ENCODE results near the gene MRPS18B. TPM values are rescaled to one million over a fixed set of nuclear protein-coding genes. Genes with fewer than 3 reads are reported as not detected.
"Not testable (repeated sequence)": the region's sequence is repeated elsewhere in the genome, so short reads cannot be mapped to it uniquely, and the experiment has no call there.

Gene MRPS18B
- 126 and 141 TPM in 2 replicates for total RNA-seq (2014; rRNA removed; shearing (Covaris generic))
- 127 and 133 TPM in 2 replicates for polyA plus RNA-seq (2015; cell fraction: cytosol; rRNA removed)
- polyA plus RNA-seq (2015; cell fraction: nucleus; rRNA removed), result 22.5 and 25.7 TPM in 2 replicates

GRCh38 chr6:30617565-30618269 lies at the start of gene MRPS18B:
MRPS18B (plus strand) TSS chr6:30617840; CDS start chr6:30617866, 26 bp downstream.
- peak; percentile 98 for DNase-seq (ENCODE audit: low read depth, low spot score)
- in situ Hi-C loops (cut with HindIII; ENCODE audit: low pct_unique_long_range_greater_than_20kb, low sequenced_read_pairs), result no loop called here

- DNase-seq (ENCODE audit: low read depth, low spot score), result no peak
- in situ Hi-C loops (cut with HindIII; ENCODE audit: low pct_unique_long_range_greater_than_20kb, low sequenced_read_pairs), result no loop called here
Observed at GRCh38 chr6:30568245-30568644, 49.4 kb upstream of the MRPS18B start.

- DNase-seq (ENCODE audit: low read depth, low spot score), result no peak
Observed at GRCh38 chr6:30570263-30570662, 47.4 kb upstream of the MRPS18B start.

GRCh38 chr6:30570740-30571074 lies 46.9 kb upstream of the MRPS18B start:
- DNase-seq (ENCODE audit: low read depth, low spot score), result no peak
- in situ Hi-C loops (cut with HindIII; ENCODE audit: low pct_unique_long_range_greater_than_20kb, low sequenced_read_pairs), result no loop called here

More at GRCh38 chr6:30570263-30570662, 47.4 kb upstream of the MRPS18B start:
- in situ Hi-C loops (cut with HindIII; ENCODE audit: low pct_unique_long_range_greater_than_20kb, low sequenced_read_pairs), result no loop called here

GRCh38 chr6:30571075-30571761 lies 46.4 kb upstream of the MRPS18B start, which contains the start of gene ABCF1:
ABCF1 (plus strand) TSS chr6:30571442; CDS start chr6:30571488, 46 bp downstream.
- in situ Hi-C loops (cut with HindIII; ENCODE audit: low pct_unique_long_range_greater_than_20kb, low sequenced_read_pairs), result no loop called here
- peak; percentile 94 for DNase-seq (ENCODE audit: low read depth, low spot score)

GRCh38 chr6:30571762-30572082 lies 45.9 kb upstream of the MRPS18B start:
- in situ Hi-C loops (cut with HindIII; ENCODE audit: low pct_unique_long_range_greater_than_20kb, low sequenced_read_pairs), result no loop called here
- DNase-seq (ENCODE audit: low read depth, low spot score), result no peak

- DNase-seq (ENCODE audit: low read depth, low spot score), result no peak
- in situ Hi-C loops (cut with HindIII; ENCODE audit: low pct_unique_long_range_greater_than_20kb, low sequenced_read_pairs), result no loop called here
Observed at GRCh38 chr6:30572148-30572547, 45.5 kb upstream of the MRPS18B start.

GRCh38 chr6:30573113-30573512 lies 44.5 kb upstream of the MRPS18B start:
- in situ Hi-C loops (cut with HindIII; ENCODE audit: low pct_unique_long_range_greater_than_20kb, low sequenced_read_pairs), result no loop called here
- DNase-seq (ENCODE audit: low read depth, low spot score), result no peak

- no peak for DNase-seq (ENCODE audit: low read depth, low spot score)
- in situ Hi-C loops (cut with HindIII; ENCODE audit: low pct_unique_long_range_greater_than_20kb, low sequenced_read_pairs), result no loop called here
Observed at GRCh38 chr6:30578051-30578450, 39.6 kb upstream of the MRPS18B start.

- in situ Hi-C loops (cut with HindIII; ENCODE audit: low pct_unique_long_range_greater_than_20kb, low sequenced_read_pairs), result no loop called here
- DNase-seq (ENCODE audit: low read depth, low spot score), result no peak
Observed at GRCh38 chr6:30583921-30584320, 33.7 kb upstream of the MRPS18B start.

GRCh38 chr6:30589754-30590358 lies 27.8 kb upstream of the MRPS18B start:
- no peak for DNase-seq (ENCODE audit: low read depth, low spot score)
- in situ Hi-C loops (cut with HindIII; ENCODE audit: low pct_unique_long_range_greater_than_20kb, low sequenced_read_pairs), result no loop called here

GRCh38 chr6:30590509-30590908 lies 27.1 kb upstream of the MRPS18B start:
- in situ Hi-C loops (cut with HindIII; ENCODE audit: low pct_unique_long_range_greater_than_20kb, low sequenced_read_pairs), result no loop called here
- DNase-seq (ENCODE audit: low read depth, low spot score), result no peak

GRCh38 chr6:30591008-30591407 lies 26.6 kb upstream of the MRPS18B start:
- no peak for DNase-seq (ENCODE audit: low read depth, low spot score)
- in situ Hi-C loops (cut with HindIII; ENCODE audit: low pct_unique_long_range_greater_than_20kb, low sequenced_read_pairs), result no loop called here

GRCh38 chr6:30592287-30592686 lies 25.4 kb upstream of the MRPS18B start:
- in situ Hi-C loops (cut with HindIII; ENCODE audit: low pct_unique_long_range_greater_than_20kb, low sequenced_read_pairs), result no loop called here
- DNase-seq (ENCODE audit: low read depth, low spot score), result no peak

GRCh38 chr6:30597315-30598144 lies 20.1 kb upstream of the MRPS18B start:
- in situ Hi-C loops (cut with HindIII; ENCODE audit: low pct_unique_long_range_greater_than_20kb, low sequenced_read_pairs), result not testable (repeated sequence)

GRCh38 chr6:30598912-30599624 lies 18.6 kb upstream of the MRPS18B start:
- in situ Hi-C loops (cut with HindIII; ENCODE audit: low pct_unique_long_range_greater_than_20kb, low sequenced_read_pairs), result no loop called here
- no peak for DNase-seq (ENCODE audit: low read depth, low spot score)

More at GRCh38 chr6:30597315-30598144, 20.1 kb upstream of the MRPS18B start:
- peak; percentile 89 for DNase-seq (ENCODE audit: low read depth, low spot score)

- in situ Hi-C loops (cut with HindIII; ENCODE audit: low pct_unique_long_range_greater_than_20kb, low sequenced_read_pairs), result no loop called here
Observed at GRCh38 chr6:30599625-30600324, 17.9 kb upstream of the MRPS18B start.

More at GRCh38 chr6:30599625-30600324, 17.9 kb upstream of the MRPS18B start:
- DNase-seq (ENCODE audit: low read depth, low spot score), result no peak

All from SK-MEL-5 (cell line).